ENCODE data around the gene CCDC146.

Gene CCDC146

DNA sequence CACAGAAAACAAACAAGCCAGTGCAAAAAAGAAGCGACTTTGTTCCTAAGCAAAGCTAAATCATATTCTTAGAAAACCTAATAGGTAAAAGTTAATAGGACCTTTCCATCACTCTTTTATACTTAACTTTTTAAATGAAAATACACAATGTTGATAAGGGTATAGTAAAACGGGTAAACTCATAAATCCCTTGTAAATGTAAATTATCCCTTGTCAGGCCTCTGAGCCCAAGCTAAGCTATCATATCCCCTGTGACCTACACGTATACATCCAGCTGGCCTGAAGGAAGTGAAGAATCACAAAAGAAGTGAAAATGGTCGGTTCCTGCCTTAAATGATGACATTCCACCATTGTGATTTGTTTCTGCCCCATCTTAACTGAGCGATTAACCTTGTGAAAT is 217.3 kb downstream of the CCDC146 start:
- H3K27ac ChIP-seq (replicated peaks; ENCODE audit: low read length), result no peak overlapping the region
- no peak overlapping the region for H3K18ac ChIP-seq (ENCODE audit: low read length)
- peaks cover 0 to 2% of the 10 kb centered on the region in 2 donors for H3K4me1 ChIP-seq (ENCODE audit: control insufficient read depth in 2 of 2, insufficient read depth in 1 of 2, low read depth in 1 of 2, low read length in 2 of 2)
- H2BK12ac ChIP-seq (ENCODE audit: low read length), result no peak overlapping the region
- H3K23ac ChIP-seq (ENCODE audit: low read depth, low read length, poor library complexity), result no peak overlapping the region
- no peak overlapping the region for H2BK120ac ChIP-seq (ENCODE audit: low read depth, low read length)
- H3K9me3 ChIP-seq (replicated peaks in 1 of 2; ENCODE audit: control insufficient read depth in 2 of 2, insufficient read depth in 1 of 2, low read depth in 1 of 2, low read length in 2 of 2), result peaks cover 0 to 1% of the 10 kb centered on the region in 2 donors
- H3K27me3 ChIP-seq (ENCODE audit: control insufficient read depth in 3 of 3, insufficient read depth in 3 of 3, low read depth in 1 of 3, low read length in 3 of 3), result no peaks in the 10 kb centered on the region
- no peak overlapping the region for H4K91ac ChIP-seq (ENCODE audit: low read depth, low read length, poor library complexity)
- no peak overlapping the region for H4K8ac ChIP-seq (ENCODE audit: low read depth, low read length)
- no peak overlapping the region for H2AK5ac ChIP-seq (ENCODE audit: low read depth, low read length)
- H3K14ac ChIP-seq (ENCODE audit: low read length), result no peak overlapping the region
- no peak overlapping the region for H3K9ac ChIP-seq (ENCODE audit: low read depth, low read length, poor library complexity)
- no peaks in the 10 kb centered on the region for H3K79me1 ChIP-seq (ENCODE audit: low read depth, low read length)
- no peak overlapping the region for H3K4me2 ChIP-seq (ENCODE audit: insufficient read depth, low read length, poor library complexity, severe bottlenecking)
- H2BK15ac ChIP-seq (ENCODE audit: low read length), result no peak overlapping the region
- H3K36me3 ChIP-seq (replicated peaks in 1 of 2; ENCODE audit: control insufficient read depth in 2 of 2, insufficient read depth in 2 of 2, low read length in 2 of 2), result no peaks in the 10 kb centered on the region
- WGBS, 2 donors (ENCODE audit: extremely low coverage in 2 of 2, insufficient read length in 2 of 2, insufficient replicate concordance in 1 of 2), result no CpG with 5 or more reads among the region's 5 CpGs
- no peak overlapping the region for H2BK5ac ChIP-seq (ENCODE audit: low read length)
- H2AFZ ChIP-seq (ENCODE audit: low read length), result no peak overlapping the region
- no peak overlapping the region for H3K4ac ChIP-seq (ENCODE audit: low read length)
- DNase-seq (ENCODE audit: low spot score), result no peak
- no peak overlapping the region for H3K4me3 ChIP-seq (ENCODE audit: low read length in 2 of 2)
